GM12891 (cell line): ENCODE measurements around the gene DLL3.

Experiments
- PAX5 ChIP-seq: IDR thresholded peaks from 2 replicates; pipeline ENCODE4 v1.6.1; 2011; ENCODE audit warnings: low read length, moderate library complexity, mild to moderate bottlenecking; ENCODE audit not compliant: insufficient read depth, severe bottlenecking
- POLR2A ChIP-seq: IDR thresholded peaks from 2 replicates; pipeline ENCODE4 v1.6.1; 2011; ENCODE audit warnings: low read depth, low read length, control low read depth
- POLR2AphosphoS5 ChIP-seq: IDR thresholded peaks from 2 replicates; pipeline ENCODE4 v1.6.1; 2011; ENCODE audit warnings: low read depth, low read length, control low read depth
- POU2F2 ChIP-seq: IDR thresholded peaks from 2 replicates; pipeline ENCODE4 v1.6.1; 2011; ENCODE audit warnings: low read depth, mild to moderate bottlenecking, control low read depth, low read length, moderate library complexity
- SPI1 ChIP-seq: IDR thresholded peaks from 2 replicates; pipeline ENCODE4 v1.6.1; 2011; ENCODE audit warnings: low read depth, low read length, control low read depth
- TAF1 ChIP-seq: IDR thresholded peaks from 2 replicates; pipeline ENCODE4 v1.6.1; 2011; ENCODE audit warnings: low read depth, low read length, control low read depth

GRCh38 chr19:39479916-39480315 is 18.8 kb upstream of the DLL3 start:
- TF ChIP-seq POLR2A (no peak), POLR2AphosphoS5 (no peak), TAF1 (no peak), PAX5 (no peak), SPI1 (no peak), POU2F2 (no peak)
